SK-N-MC (cell line): ENCODE results near the gene CAMK2G.

ENCODE experiments used
- EZH2 ChIP-seq: fragments of 200-600 bp; sonication (generic); IDR thresholded peaks from one replicate; pipeline ENCODE4 v1.6.1; 2017; ENCODE audit warnings: antibody characterized with exemption
- FOXP2 ChIP-seq: optimal IDR thresholded peaks from 2 replicates; pipeline ENCODE3; 2011; ENCODE audit warnings: mild to moderate bottlenecking, moderate library complexity; ENCODE audit not compliant: insufficient read depth; ENCODE audit errors: extremely low read length, control extremely low read depth
- POLR2AphosphoS5 ChIP-seq: IDR thresholded peaks from 2 replicates; pipeline ENCODE4 v1.6.1; 2012; ENCODE audit warnings: mild to moderate bottlenecking, low read depth, low read length, borderline replicate concordance

GRCh38 chr10:73781548-73781878 is 92.8 kb downstream of the CAMK2G start:
- no peak for TF ChIP-seq EZH2
- TF ChIP-seq POLR2AphosphoS5, result no peak
- TF ChIP-seq FOXP2, result no peak
